ENCODE measurements around the gene GPR179. TPM values are rescaled to one million over a fixed set of nuclear protein-coding genes. Genes with fewer than 3 reads are reported as not detected.
"Not testable (repeated sequence)": the region's sequence is repeated elsewhere in the genome, so short reads cannot be mapped to it uniquely, and the experiment has no call there.

GPR179 gene
- total RNA-seq, 4 donors from 2014 or later = 0.07 to 0.20 (median 0.18) TPM

DNA sequence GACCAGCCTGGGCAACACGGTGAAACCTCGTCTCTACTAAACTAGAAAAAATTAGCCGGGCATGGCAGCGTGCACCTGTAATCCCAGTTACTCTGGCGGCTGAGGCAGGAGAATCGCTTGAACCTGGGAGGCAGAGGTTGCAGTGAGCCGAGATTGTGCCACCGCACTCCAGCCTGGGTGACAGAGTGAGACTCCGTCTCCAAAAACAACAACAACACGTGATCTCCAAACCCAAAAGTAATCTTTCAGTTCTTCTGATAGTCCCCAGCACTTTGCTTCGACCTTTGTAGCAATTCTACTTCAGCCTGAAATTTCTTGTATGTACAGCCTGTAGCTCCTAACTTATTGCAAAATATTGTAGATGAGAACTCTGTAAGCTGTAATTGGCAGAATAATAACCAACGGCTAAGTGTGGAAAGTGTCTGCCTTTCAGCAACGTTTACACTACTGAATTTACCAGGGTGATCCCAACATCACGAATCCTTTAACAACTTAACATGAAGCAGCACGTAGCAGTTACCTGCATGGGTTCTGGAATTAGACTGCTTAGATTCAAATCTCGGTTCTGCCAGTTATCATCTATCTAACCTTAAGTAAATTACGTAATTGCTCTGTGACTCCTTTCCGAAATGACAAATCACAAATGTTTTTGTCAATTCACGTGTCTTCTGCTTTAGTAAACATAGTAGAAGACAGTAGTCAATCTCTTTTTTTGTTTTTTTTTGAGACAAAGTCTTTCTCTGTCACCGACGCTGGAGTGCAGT is 48.0 kb downstream of the GPR179 start:
- H3K9me3 ChIP-seq; H3K4me1 ChIP-seq; H3K27me3 ChIP-seq; in situ Hi-C loops (cut with MboI; ENCODE audit: low sequenced_read_pairs in 4 of 4); DNase-seq; intact Hi-C loops (cut with DNase I; ENCODE audit: low total_unique reads): not testable (repeated sequence)
- Histone ChIP-seq H3K36me3 (peaks cover 0 to 12% of the 10 kb centered on the region in 2 donors), H3K4me3 (peak overlapping the region in 1 of 4 donors; percentile 65), H3K27ac (peak overlapping the region; percentile 84 to 89 (median 87))
- ATAC-seq = peak in 1 of 2 donors; percentile 14

- H3K36me3 ChIP-seq; DNase-seq; H3K9me3 ChIP-seq; H3K4me3 ChIP-seq; H3K27me3 ChIP-seq; intact Hi-C loops (cut with DNase I; ENCODE audit: low total_unique reads); H3K27ac ChIP-seq; in situ Hi-C loops (cut with MboI; ENCODE audit: low sequenced_read_pairs in 4 of 4); H3K4me1 ChIP-seq; ATAC-seq: not testable (repeated sequence)
Measured at GRCh38 chr17:38289760-38290159, 54.0 kb downstream of the GPR179 start.

- H3K36me3 ChIP-seq; intact Hi-C loops (cut with DNase I; ENCODE audit: low total_unique reads); in situ Hi-C loops (cut with MboI; ENCODE audit: low sequenced_read_pairs in 4 of 4); H3K4me1 ChIP-seq; H3K4me3 ChIP-seq; DNase-seq; H3K27me3 ChIP-seq; H3K27ac ChIP-seq; H3K9me3 ChIP-seq: not testable (repeated sequence)
- peak in 2 of 5 experiments; percentile 9 to 38 for TF ChIP-seq CTCF (IDR thresholded peaks at IDR 0.05 in 4 of 5, conservative IDR thresholded peaks at IDR 0.05 in 1 of 5)
- ATAC-seq = peak; percentile 56 to 57
Measured at GRCh38 chr17:38288217-38288827, 55.4 kb downstream of the GPR179 start.

DNA sequence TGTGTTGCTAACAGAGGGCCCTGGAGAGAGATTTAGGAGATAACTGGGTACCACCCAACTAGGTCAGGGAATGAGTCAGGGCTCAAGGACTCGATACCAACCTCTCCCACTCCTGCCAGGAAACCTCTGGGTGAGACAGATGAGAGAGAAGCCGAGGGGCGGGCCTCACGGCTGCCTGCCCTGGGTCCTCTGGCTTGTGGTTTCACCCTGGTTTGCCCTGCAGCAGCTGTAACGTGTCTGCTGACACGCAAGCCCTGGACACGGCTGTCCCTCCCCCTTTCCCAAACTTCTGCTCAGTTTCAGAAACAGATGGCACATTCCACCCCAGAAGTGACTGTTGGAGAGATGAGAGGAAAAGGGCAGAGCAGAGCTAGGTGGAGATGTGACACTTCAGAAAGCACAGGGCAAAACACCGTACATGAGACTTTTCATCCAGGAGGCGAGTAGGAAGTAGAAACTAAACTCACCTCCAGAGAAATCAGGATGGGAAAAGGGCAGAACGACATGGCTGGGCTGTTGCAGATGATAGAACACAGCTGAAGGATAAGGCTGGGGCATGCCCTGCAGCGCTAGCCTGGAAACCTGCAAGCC is 57.2 kb downstream of the GPR179 start:
- intact Hi-C loops (cut with DNase I; ENCODE audit: low total_unique reads); H3K36me3 ChIP-seq; H3K27me3 ChIP-seq; H3K4me3 ChIP-seq; in situ Hi-C loops (cut with MboI; ENCODE audit: low sequenced_read_pairs in 4 of 4); H3K4me1 ChIP-seq; H3K9me3 ChIP-seq: not testable (repeated sequence)
- DNase-seq = peak; percentile 4 to 60
- peak overlapping the region; percentile 49 to 73 (median 55) for H3K27ac ChIP-seq
- peak; percentile 96 to 97 for ATAC-seq

DNA sequence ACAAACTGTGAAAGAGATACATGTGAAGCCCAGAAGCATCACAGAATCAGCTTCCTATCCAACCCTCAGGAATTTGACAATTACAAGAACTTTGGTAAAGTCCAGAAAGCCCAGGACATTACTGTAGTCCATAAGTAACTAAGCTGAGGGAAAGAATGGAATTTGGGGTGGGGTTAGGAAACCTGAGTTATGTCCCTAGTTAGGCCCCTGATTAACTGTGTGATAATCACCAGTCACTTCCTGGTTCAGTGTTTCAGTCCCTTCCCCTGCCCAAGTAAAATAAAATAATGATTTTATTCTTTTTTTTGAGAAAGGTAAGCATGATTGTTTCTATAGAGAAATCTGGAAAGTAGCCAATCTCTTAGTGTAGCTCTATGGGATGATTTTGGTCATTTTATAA is 57.8 kb downstream of the GPR179 start:
- intact Hi-C loops (cut with DNase I; ENCODE audit: low total_unique reads); H3K4me3 ChIP-seq; H3K27ac ChIP-seq; H3K4me1 ChIP-seq; DNase-seq; ATAC-seq; in situ Hi-C loops (cut with MboI; ENCODE audit: low sequenced_read_pairs in 4 of 4); H3K36me3 ChIP-seq; H3K27me3 ChIP-seq; H3K9me3 ChIP-seq: not testable (repeated sequence)

Other genes starting within 250 kb of the GPR179 start
- not detected for gene TBC1D3E, start 216.0 kb downstream of the GPR179 start, total RNA-seq
- gene TBC1D3, start 151.4 kb downstream of the GPR179 start, total RNA-seq = not detected
- gene MRPL45, start 46.8 kb downstream of the GPR179 start, total RNA-seq = 10 to 100 TPM; 48.3 to 64.6 (median 51.2) TPM
- gene SOCS7, start 7.9 kb upstream of the GPR179 start, total RNA-seq = 10 to 100 TPM; 16.3 to 19.9 (median 19.5) TPM
- 10 to 100 TPM in 3 of 4 donors, 1 to 10 TPM in 1; 8.0 to 22.7 (median 12.1) TPM for gene ARHGAP23, start 84.5 kb upstream of the GPR179 start, total RNA-seq